Measurements from ENCODE around the gene SLC12A4.

GRCh38 chr16:67935101-67935401 is 33.4 kb downstream of the SLC12A4 start:
- TF ChIP-seq, protein P1, sequence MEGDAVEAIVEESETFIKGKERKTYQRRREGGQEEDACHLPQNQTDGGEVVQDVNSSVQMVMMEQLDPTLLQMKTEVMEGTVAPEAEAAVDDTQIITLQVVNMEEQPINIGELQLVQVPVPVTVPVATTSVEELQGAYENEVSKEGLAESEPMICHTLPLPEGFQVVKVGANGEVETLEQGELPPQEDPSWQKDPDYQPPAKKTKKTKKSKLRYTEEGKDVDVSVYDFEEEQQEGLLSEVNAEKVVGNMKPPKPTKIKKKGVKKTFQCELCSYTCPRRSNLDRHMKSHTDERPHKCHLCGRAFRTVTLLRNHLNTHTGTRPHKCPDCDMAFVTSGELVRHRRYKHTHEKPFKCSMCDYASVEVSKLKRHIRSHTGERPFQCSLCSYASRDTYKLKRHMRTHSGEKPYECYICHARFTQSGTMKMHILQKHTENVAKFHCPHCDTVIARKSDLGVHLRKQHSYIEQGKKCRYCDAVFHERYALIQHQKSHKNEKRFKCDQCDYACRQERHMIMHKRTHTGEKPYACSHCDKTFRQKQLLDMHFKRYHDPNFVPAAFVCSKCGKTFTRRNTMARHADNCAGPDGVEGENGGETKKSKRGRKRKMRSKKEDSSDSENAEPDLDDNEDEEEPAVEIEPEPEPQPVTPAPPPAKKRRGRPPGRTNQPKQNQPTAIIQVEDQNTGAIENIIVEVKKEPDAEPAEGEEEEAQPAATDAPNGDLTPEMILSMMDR (IDR thresholded peaks at IDR 0.05; ENCODE audit: insufficient read depth, low read length, poor library complexity, severe bottlenecking) = no peak
- TF ChIP-seq EZH2phosphoT487 (conservative IDR thresholded peaks at IDR 0.05; ENCODE audit: low read length) = no peak

Data from SU-DHL-6 (cell line).